ENCODE results near the gene ECT2.
"Not testable (repeated sequence)": the region's sequence is repeated elsewhere in the genome, so short reads cannot be mapped to it uniquely, and the experiment has no call there.

ECT2 gene

DNA sequence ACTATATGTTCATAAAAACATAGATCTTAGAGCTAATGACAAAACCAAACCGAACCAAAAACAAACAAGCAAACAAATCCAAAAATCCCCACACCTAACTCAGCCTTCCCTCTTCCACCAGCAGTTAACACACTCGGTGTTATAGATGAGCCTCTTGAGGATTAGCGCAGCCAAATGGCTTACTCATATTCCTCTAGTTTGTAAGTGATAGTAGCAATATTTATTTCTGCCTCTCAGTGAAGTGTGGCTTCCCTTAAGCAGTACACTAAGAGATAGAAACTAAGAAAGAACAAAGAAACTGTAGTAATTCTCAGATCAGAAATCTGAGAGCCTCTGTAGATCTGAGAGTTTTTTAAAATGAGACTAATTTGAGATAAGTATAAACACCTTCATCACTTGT is 37.2 kb upstream of the ECT2 start:
- Histone ChIP-seq H3K9me2 (ENCODE audit: low read depth, low read length) (no peaks in the 10 kb centered on the region), H3K4me3 (ENCODE audit: low read depth, low read length, poor library complexity, severe bottlenecking) (no peak overlapping the region)

DNA sequence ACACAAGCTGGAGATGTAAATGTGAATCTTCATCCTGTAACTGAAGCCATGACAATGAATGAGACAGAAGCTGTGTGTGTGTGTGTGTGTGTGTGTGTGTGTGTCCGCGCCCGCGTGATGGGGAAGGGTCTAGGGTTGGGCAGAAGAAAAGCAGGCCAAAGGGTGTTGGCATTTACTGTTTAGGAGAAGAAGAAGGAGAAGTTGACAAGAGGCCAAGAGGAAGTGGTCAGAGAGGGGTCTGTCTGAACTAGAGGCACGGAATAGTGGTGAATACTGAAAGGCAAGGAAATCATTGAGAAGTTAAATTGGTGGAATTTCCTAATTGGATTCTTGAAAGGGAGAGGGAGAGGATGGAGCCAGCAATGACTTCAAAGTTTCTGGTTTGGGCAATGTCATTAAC is 34.0 kb upstream of the ECT2 start:
- H3K9me3 ChIP-seq (ENCODE audit: low read length) = no peaks in the 10 kb centered on the region
- peaks cover 7% of the 10 kb centered on the region for H3K4me1 ChIP-seq (ENCODE audit: insufficient read depth, low read length, severe bottlenecking)
- H3K36me3 ChIP-seq (ENCODE audit: insufficient read depth, low read length) = no peaks in the 10 kb centered on the region
- H3K79me2 ChIP-seq (ENCODE audit: insufficient read depth, low read length) = no peaks in the 10 kb centered on the region
- H3K27ac ChIP-seq (ENCODE audit: low read depth, low read length, poor library complexity, severe bottlenecking) = no peak overlapping the region
- no peaks in the 10 kb centered on the region for H3F3A ChIP-seq (ENCODE audit: insufficient read depth, low read length)
- TF ChIP-seq, protein P1, sequence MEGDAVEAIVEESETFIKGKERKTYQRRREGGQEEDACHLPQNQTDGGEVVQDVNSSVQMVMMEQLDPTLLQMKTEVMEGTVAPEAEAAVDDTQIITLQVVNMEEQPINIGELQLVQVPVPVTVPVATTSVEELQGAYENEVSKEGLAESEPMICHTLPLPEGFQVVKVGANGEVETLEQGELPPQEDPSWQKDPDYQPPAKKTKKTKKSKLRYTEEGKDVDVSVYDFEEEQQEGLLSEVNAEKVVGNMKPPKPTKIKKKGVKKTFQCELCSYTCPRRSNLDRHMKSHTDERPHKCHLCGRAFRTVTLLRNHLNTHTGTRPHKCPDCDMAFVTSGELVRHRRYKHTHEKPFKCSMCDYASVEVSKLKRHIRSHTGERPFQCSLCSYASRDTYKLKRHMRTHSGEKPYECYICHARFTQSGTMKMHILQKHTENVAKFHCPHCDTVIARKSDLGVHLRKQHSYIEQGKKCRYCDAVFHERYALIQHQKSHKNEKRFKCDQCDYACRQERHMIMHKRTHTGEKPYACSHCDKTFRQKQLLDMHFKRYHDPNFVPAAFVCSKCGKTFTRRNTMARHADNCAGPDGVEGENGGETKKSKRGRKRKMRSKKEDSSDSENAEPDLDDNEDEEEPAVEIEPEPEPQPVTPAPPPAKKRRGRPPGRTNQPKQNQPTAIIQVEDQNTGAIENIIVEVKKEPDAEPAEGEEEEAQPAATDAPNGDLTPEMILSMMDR (IDR thresholded peaks at IDR 0.05; ENCODE audit: low read length) = no peak
- TF ChIP-seq EZH2 (IDR thresholded peaks at IDR 0.05; ENCODE audit: borderline replicate concordance, low read length) = no peak
- no peak overlapping the region for H3K9ac ChIP-seq (ENCODE audit: low read length)
- H3K27me3 ChIP-seq (ENCODE audit: insufficient read depth, low read length) = 0 out of 2 replicates have a peak, but pooled peaks cover 5% of the 10 kb centered on the region
- H4K20me1 ChIP-seq (ENCODE audit: insufficient read depth, low read length) = no peaks in the 10 kb centered on the region
- H3K9me2 ChIP-seq (ENCODE audit: low read depth, low read length) = no peaks in the 10 kb centered on the region
- H3K4me2 ChIP-seq (ENCODE audit: low read length) = no peak overlapping the region
- no peak overlapping the region for H2AFZ ChIP-seq (ENCODE audit: low read length)
- H3K4me3 ChIP-seq (ENCODE audit: low read depth, low read length, poor library complexity, severe bottlenecking) = no peak overlapping the region

More for the DNA sequence above, 37.2 kb upstream of the ECT2 start:
- H3F3A ChIP-seq (ENCODE audit: insufficient read depth, low read length) = no peaks in the 10 kb centered on the region
- H4K20me1 ChIP-seq (ENCODE audit: insufficient read depth, low read length) = no peaks in the 10 kb centered on the region
- no peak overlapping the region for H2AFZ ChIP-seq (ENCODE audit: low read length)
- peaks cover 24% of the 10 kb centered on the region for H3K4me1 ChIP-seq (ENCODE audit: insufficient read depth, low read length, severe bottlenecking)
- H3K9me3 ChIP-seq (ENCODE audit: low read length) = no peaks in the 10 kb centered on the region
- no peaks in the 10 kb centered on the region for H3K36me3 ChIP-seq (ENCODE audit: insufficient read depth, low read length)
- TF ChIP-seq, protein P1 (IDR thresholded peaks at IDR 0.05; ENCODE audit: low read length) = no peak
- TF ChIP-seq EZH2 (IDR thresholded peaks at IDR 0.05; ENCODE audit: borderline replicate concordance, low read length) = no peak
- H3K9ac ChIP-seq (ENCODE audit: low read length) = no peak overlapping the region
- no peaks in the 10 kb centered on the region for H3K79me2 ChIP-seq (ENCODE audit: insufficient read depth, low read length)
- no peak overlapping the region for H3K4me2 ChIP-seq (ENCODE audit: low read length)
- no peak overlapping the region for H3K27ac ChIP-seq (ENCODE audit: low read depth, low read length, poor library complexity, severe bottlenecking)
- H3K27me3 ChIP-seq (ENCODE audit: insufficient read depth, low read length) = no peaks in the 10 kb centered on the region

DNA sequence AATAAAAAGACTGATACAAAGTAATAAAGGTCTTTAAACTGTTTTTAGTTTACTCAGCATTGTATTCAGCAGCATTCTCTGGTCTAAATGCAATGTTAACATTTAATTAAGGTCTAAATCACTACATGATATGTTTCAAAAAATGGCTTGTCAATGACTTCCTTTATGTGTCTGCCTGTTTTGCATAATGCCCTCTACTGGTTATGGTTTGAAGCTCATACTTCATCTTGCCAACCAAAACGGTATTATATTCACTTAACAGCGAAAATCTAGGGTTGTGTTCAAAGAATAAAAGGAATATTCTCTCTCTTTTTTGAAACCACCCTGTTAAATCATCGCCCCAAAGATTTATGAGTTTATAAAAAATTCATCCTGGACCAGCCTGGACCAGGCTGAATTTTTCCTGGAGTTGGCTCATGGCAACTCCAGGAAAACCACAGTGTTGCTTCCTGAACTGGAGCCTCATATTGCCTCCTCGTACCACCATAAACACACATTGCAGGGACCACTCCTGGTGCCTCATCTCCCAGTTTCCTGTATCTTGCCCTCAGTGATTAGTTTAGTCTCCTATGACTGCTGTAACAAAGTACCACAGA is 32.9 kb upstream of the ECT2 start:
- Histone ChIP-seq H3K27ac (ENCODE audit: low read depth, low read length, poor library complexity, severe bottlenecking) (no peak overlapping the region), H3K4me3 (ENCODE audit: low read depth, low read length, poor library complexity, severe bottlenecking) (no peak overlapping the region), H3K9me3 (ENCODE audit: low read length) (no peaks in the 10 kb centered on the region), H4K20me1 (ENCODE audit: insufficient read depth, low read length) (no peaks in the 10 kb centered on the region), H3K9me2 (ENCODE audit: low read depth, low read length) (no peaks in the 10 kb centered on the region), H2AFZ (ENCODE audit: low read length) (no peak overlapping the region), H3K4me1 (ENCODE audit: insufficient read depth, low read length, severe bottlenecking) (no peaks in the 10 kb centered on the region), H3K79me2 (ENCODE audit: insufficient read depth, low read length) (no peaks in the 10 kb centered on the region), H3F3A (ENCODE audit: insufficient read depth, low read length) (no peaks in the 10 kb centered on the region), H3K4me2 (ENCODE audit: low read length) (no peak overlapping the region), H3K9ac (ENCODE audit: low read length) (no peak overlapping the region), H3K36me3 (ENCODE audit: insufficient read depth, low read length) (no peaks in the 10 kb centered on the region), H3K27me3 (ENCODE audit: insufficient read depth, low read length) (0 out of 2 replicates have a peak, but pooled peaks cover 5% of the 10 kb centered on the region)
- no peak for TF ChIP-seq EZH2 (IDR thresholded peaks at IDR 0.05; ENCODE audit: borderline replicate concordance, low read length)
- TF ChIP-seq, protein P1 (IDR thresholded peaks at IDR 0.05; ENCODE audit: low read length) = peak; percentile 54

DNA sequence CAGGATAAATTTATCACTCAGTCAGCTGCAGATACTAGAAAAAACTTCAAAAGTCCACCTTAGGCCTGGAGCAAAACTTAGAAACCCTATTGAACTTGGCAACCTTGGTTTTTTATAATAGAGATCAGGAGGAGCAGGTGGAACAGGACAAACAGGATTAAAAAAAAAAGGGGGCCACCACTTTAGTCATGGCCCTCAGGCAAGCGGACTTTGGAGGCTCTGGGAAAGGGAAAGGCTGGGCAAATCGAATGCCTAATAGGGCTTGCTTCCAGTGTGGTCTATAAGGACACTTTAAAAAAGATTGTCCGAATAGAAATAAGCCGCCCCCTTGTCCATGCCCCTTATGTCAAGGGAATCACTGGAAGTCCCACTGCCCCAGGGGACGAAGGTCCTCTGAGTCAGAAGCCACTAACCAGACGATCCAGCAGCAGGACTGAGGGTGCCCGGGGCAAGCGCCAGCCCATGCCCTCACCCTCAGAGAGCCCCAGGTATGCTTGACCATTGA is 27.9 kb upstream of the ECT2 start:
- not testable (repeated sequence) for H3K4me3 ChIP-seq (ENCODE audit: low read depth, low read length, poor library complexity, severe bottlenecking); H3K27ac ChIP-seq (ENCODE audit: low read depth, low read length, poor library complexity, severe bottlenecking); H3K9me3 ChIP-seq (ENCODE audit: low read length); H3K9ac ChIP-seq (ENCODE audit: low read length); H3F3A ChIP-seq (ENCODE audit: insufficient read depth, low read length); H3K4me1 ChIP-seq (ENCODE audit: insufficient read depth, low read length, severe bottlenecking); H3K36me3 ChIP-seq (ENCODE audit: insufficient read depth, low read length); H3K27me3 ChIP-seq (ENCODE audit: insufficient read depth, low read length); H3K4me2 ChIP-seq (ENCODE audit: low read length); H4K20me1 ChIP-seq (ENCODE audit: insufficient read depth, low read length); H3K9me2 ChIP-seq (ENCODE audit: low read depth, low read length); H2AFZ ChIP-seq (ENCODE audit: low read length); H3K79me2 ChIP-seq (ENCODE audit: insufficient read depth, low read length)

All from OCI-LY1 (cell line).